ENCODE results near the gene FOXI3.

GRCh38 chr2:88464153-88464552 lies 11.7 kb upstream of the FOXI3 start:
- no peak for TF ChIP-seq KLF9 (tag by site-specific recombination; IDR thresholded peaks at IDR 0.05; ENCODE audit: low read depth)
- TF ChIP-seq ZNF600 (tag by site-specific recombination; IDR thresholded peaks at IDR 0.05) = no peak
- no peak for TF ChIP-seq CTCF (tag by site-specific recombination; IDR thresholded peaks at IDR 0.05)
- TF ChIP-seq TRIM28 (IDR thresholded peaks at IDR 0.05; ENCODE audit: borderline replicate concordance, low read length) = no peak
- TF ChIP-seq TSHZ1 (tag by site-specific recombination; IDR thresholded peaks at IDR 0.05; ENCODE audit: borderline replicate concordance) = no peak
- TF ChIP-seq ZBTB21 (tag by site-specific recombination; IDR thresholded peaks at IDR 0.05) = no peak
- no peak for TF ChIP-seq REST (tag by site-specific recombination; IDR thresholded peaks at IDR 0.05)
- no peak for TF ChIP-seq MZF1 (tag by site-specific recombination; IDR thresholded peaks at IDR 0.05; ENCODE audit: borderline replicate concordance)
- TF ChIP-seq TCF7L2 (IDR thresholded peaks at IDR 0.05; ENCODE audit: borderline replicate concordance, low read depth, low read length) = no peak
- no peak for TF ChIP-seq HOXD13 (CRISPR knock-in tag; IDR thresholded peaks at IDR 0.05; ENCODE audit: borderline replicate concordance)
